ENCODE measurements around the gene C11orf91.

GRCh38 chr11:33692013-33692504 lies 8.6 kb downstream of the C11orf91 start:
- TF ChIP-seq CTCF (IDR thresholded peaks at IDR 0.05) (no peak), POLR2AphosphoS5 (IDR thresholded peaks at IDR 0.05; ENCODE audit: insufficient read depth in 1 of 2, low read depth in 1 of 2) (peak in 1 of 2 donors; percentile 88)

Measured in vagina (tissue), 2 donors.